ENCODE results near the gene GFRA1.
"Not testable (repeated sequence)": the region's sequence is repeated elsewhere in the genome, so short reads cannot be mapped to it uniquely, and the experiment has no call there.

GRCh38 chr10:116052522-116052921, 220.5 kb downstream of the GFRA1 start:
- TF ChIP-seq, protein P1, sequence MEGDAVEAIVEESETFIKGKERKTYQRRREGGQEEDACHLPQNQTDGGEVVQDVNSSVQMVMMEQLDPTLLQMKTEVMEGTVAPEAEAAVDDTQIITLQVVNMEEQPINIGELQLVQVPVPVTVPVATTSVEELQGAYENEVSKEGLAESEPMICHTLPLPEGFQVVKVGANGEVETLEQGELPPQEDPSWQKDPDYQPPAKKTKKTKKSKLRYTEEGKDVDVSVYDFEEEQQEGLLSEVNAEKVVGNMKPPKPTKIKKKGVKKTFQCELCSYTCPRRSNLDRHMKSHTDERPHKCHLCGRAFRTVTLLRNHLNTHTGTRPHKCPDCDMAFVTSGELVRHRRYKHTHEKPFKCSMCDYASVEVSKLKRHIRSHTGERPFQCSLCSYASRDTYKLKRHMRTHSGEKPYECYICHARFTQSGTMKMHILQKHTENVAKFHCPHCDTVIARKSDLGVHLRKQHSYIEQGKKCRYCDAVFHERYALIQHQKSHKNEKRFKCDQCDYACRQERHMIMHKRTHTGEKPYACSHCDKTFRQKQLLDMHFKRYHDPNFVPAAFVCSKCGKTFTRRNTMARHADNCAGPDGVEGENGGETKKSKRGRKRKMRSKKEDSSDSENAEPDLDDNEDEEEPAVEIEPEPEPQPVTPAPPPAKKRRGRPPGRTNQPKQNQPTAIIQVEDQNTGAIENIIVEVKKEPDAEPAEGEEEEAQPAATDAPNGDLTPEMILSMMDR (IDR thresholded peaks at IDR 0.05) = not testable (repeated sequence)
- TF ChIP-seq EZH2 (IDR thresholded peaks at IDR 0.05; ENCODE audit: borderline replicate concordance, insufficient read depth, low read depth, low read length, poor library complexity, severe bottlenecking) = not testable (repeated sequence)

Data from B cell (primary cell).